CD4-positive, alpha-beta T cell treated with Interleukin-17A for 4 hours (primary cell): ENCODE data around the gene GPATCH3.
"Not testable (repeated sequence)": the region's sequence is repeated elsewhere in the genome, so short reads cannot be mapped to it uniquely, and the experiment has no call there.

Experiments used
- DNase-seq: peaks from one replicate; pipeline ENCODE4 v3.0.0-alpha.2; 2020; ENCODE audit warnings: mixed read lengths

Gene GPATCH3

GRCh38 chr1:26913389-26913753, 13.1 kb upstream of the GPATCH3 start:
- DNase-seq: no peak

GRCh38 chr1:26912147-26912490, 11.9 kb upstream of the GPATCH3 start:
- DNase-seq: no peak

GRCh38 chr1:26911399-26912146, 11.3 kb upstream of the GPATCH3 start:
- no peak for DNase-seq

- no peak for DNase-seq
Observed at GRCh38 chr1:26910343-26911160, 10.3 kb upstream of the GPATCH3 start.

- DNase-seq: no peak
Observed at GRCh38 chr1:26909951-26910342, 9.7 kb upstream of the GPATCH3 start.

- no peak for DNase-seq
Observed at GRCh38 chr1:26907071-26907917, 7.0 kb upstream of the GPATCH3 start.

- DNase-seq: no peak
Observed at GRCh38 chr1:26900815-26901511, 696 bp upstream of the GPATCH3 start.

- no peak for DNase-seq
Observed at GRCh38 chr1:26897351-26897750, 2.9 kb downstream of the GPATCH3 start.

GRCh38 chr1:26894263-26894662, 6.0 kb downstream of the GPATCH3 start:
- no peak for DNase-seq

- no peak for DNase-seq
Observed at GRCh38 chr1:26890467-26890796, 9.8 kb downstream of the GPATCH3 start.

GRCh38 chr1:26889551-26890466, 10.5 kb downstream of the GPATCH3 start, which contains the start of gene GPN2:
Gene GPN2 (minus strand): TSS chr1:26890283. CDS start chr1:26890096, 187 bp downstream.
- peak; percentile 83 for DNase-seq

GRCh38 chr1:26888231-26888630, 12.0 kb downstream of the GPATCH3 start:
- no peak for DNase-seq

GRCh38 chr1:26887125-26887524, 13.1 kb downstream of the GPATCH3 start:
- DNase-seq: no peak

- DNase-seq: no peak
Observed at GRCh38 chr1:26882696-26883463, 17.4 kb downstream of the GPATCH3 start.

- DNase-seq: not testable (repeated sequence)
Observed at GRCh38 chr1:26881611-26882010, 18.7 kb downstream of the GPATCH3 start.

- DNase-seq: no peak
Observed at GRCh38 chr1:26879793-26880192, 20.5 kb downstream of the GPATCH3 start.

- no peak for DNase-seq
Observed at GRCh38 chr1:26877326-26877725, 22.9 kb downstream of the GPATCH3 start.

- no peak for DNase-seq
Observed at GRCh38 chr1:26874896-26875295, 25.4 kb downstream of the GPATCH3 start.

- DNase-seq: not testable (repeated sequence)
Observed at GRCh38 chr1:26873097-26873496, 27.2 kb downstream of the GPATCH3 start.

GRCh38 chr1:26864610-26865480, 35.4 kb downstream of the GPATCH3 start:
- DNase-seq: peak; percentile 96
